Measurements from ENCODE around the gene NKX2-1. TPM values are rescaled to one million over a fixed set of nuclear protein-coding genes. Genes with fewer than 3 reads are reported as not detected.

Gene NKX2-1
- total RNA-seq, 1 donor from 2014 or later, result not detected

- DNase-seq (ENCODE audit: low spot score in 2 of 2, unreplicated experiment in 2 of 2), result no peak
- H3K27ac Mint-ChIP-seq, result no peak overlapping the region
- H3K27me3 Mint-ChIP-seq (ENCODE audit: low read depth), result peaks cover 97% of the 10 kb centered on the region
- H3K4me3 Mint-ChIP-seq, result peak overlapping the region; percentile 41
- H3K4me1 Mint-ChIP-seq, result peaks cover 8% of the 10 kb centered on the region
- no peaks in the 10 kb centered on the region for H3K9me3 Mint-ChIP-seq
- no peaks in the 10 kb centered on the region for H3K36me3 Mint-ChIP-seq
- no peak for TF ChIP-seq CTCF (IDR thresholded peaks at IDR 0.05; ENCODE audit: unreplicated experiment)
Measured at GRCh38 chr14:36518586-36519430, 1.2 kb downstream of the NKX2-1 start.

DNA sequence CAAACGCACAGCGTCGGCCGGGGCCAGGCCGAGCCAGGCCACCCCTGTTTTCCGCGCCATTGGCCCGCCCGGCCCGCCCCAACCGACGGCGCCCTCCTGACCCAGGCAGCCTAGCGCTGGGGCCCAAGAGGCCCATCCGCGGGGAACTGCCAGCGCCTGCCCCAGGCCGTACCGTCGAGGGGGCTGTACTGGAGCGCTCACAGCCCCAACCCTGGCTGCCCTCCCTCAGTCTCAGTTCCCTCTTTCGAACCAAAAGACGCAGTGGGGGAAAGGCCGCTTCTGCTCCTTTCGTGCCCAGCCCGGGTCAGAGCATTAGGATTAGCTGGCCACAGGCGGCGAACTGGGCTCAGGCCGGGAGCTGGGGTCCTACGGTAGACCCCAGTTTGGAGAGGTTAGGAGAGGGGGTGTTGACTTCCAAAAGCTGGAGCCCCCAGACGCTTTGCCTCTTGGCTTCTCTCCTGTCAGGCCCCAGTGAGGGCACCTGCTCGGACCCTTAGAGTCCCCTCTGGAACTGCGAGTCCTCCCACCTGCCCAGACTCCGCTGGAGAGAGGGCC lies 1.9 kb downstream of the NKX2-1 start:
- TF ChIP-seq CTCF (IDR thresholded peaks at IDR 0.05; ENCODE audit: unreplicated experiment), result no peak
- peaks cover 8% of the 10 kb centered on the region for H3K4me1 Mint-ChIP-seq
- H3K27ac Mint-ChIP-seq, result no peak overlapping the region

GRCh38 chr14:36517242-36518030 lies 2.6 kb downstream of the NKX2-1 start:
- Mint-ChIP-seq H3K4me3 (no peak overlapping the region), H3K36me3 (no peaks in the 10 kb centered on the region), H3K4me1 (peaks cover 5% of the 10 kb centered on the region), H3K27me3 (ENCODE audit: low read depth) (peaks cover 97% of the 10 kb centered on the region), H3K9me3 (no peaks in the 10 kb centered on the region), H3K27ac (no peak overlapping the region)
- no peak for DNase-seq (ENCODE audit: low spot score in 2 of 2, unreplicated experiment in 2 of 2)
- no peak for TF ChIP-seq CTCF (IDR thresholded peaks at IDR 0.05; ENCODE audit: unreplicated experiment)

More for the DNA sequence above, 1.9 kb downstream of the NKX2-1 start:
- Mint-ChIP-seq H3K4me3 (no peak overlapping the region), H3K36me3 (no peaks in the 10 kb centered on the region), H3K27me3 (ENCODE audit: low read depth) (peaks cover 97% of the 10 kb centered on the region), H3K9me3 (no peaks in the 10 kb centered on the region)
- DNase-seq (ENCODE audit: low spot score in 2 of 2, unreplicated experiment in 2 of 2), result no peak

DNA sequence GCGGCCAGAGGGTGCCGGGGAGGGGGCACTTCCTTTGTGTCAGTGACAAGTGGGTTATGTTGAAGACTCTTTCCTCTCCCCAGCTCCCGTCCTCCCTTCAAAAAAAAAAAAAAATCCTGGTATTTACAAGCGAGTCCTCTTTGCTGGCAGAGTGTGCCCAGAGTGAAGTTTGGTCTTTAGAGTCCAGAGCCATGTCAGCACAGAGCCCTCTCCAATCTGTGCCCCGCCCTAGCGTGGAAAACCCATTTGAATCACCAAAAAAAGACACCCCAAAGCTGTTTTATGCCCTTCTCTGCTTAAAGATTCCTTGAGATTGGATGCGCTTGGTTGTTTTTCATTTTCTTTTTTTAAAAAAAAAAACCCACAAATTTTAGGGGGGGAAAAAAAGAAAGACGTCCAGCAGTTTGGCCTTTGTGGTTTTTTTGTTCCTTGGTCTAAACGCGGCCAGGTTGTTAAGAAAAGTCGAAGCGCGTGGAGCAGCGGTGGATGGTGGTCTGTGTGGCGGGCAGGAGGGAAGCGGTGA lies 3.3 kb downstream of the NKX2-1 start:
- Mint-ChIP-seq H3K27me3 (ENCODE audit: low read depth) (peaks cover 97% of the 10 kb centered on the region), H3K4me1 (peaks cover 5% of the 10 kb centered on the region), H3K36me3 (no peaks in the 10 kb centered on the region), H3K9me3 (no peaks in the 10 kb centered on the region), H3K4me3 (no peak overlapping the region), H3K27ac (no peak overlapping the region)
- no peak for TF ChIP-seq CTCF (IDR thresholded peaks at IDR 0.05; ENCODE audit: unreplicated experiment)
- DNase-seq (ENCODE audit: low spot score in 2 of 2, unreplicated experiment in 2 of 2), result no peak

DNA sequence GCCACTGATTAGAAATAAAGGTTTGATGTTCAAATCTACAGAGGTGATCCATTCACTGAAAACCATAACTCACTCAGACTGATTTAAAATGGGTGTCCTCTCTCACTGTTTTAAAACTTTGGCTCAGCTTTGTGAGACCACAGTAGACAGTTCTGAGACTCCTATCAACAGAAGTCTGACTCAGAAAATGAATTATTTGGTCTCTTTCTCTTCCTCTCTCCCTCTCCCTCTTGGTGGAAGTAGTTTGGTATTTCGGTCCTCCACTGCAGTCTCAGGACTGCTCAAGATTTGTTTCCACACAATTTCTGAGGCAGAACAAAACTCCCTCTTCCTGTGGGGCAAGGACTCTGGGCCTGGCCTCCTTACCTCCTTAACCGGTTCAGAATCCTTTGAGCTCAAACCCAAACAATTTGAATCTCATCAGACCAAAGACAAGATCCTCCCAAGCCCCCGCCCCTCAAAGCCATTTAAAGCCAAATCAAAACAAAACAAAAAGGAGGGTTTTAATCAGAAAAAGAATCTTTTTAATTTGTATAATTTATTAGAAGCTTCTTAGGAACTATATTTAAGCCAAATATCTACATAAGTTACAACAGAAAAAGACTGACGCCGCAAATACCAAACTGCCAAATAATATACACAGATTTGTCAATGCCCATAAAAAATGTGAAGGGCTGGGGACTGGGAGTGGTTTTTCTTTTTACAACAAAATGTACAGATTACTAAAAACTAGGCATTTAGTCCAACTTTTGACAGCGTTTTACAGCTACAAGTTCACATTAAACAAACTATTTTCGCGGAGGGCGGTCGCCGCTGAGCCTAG lies 3.9 kb downstream of the NKX2-1 start:
- H3K9me3 Mint-ChIP-seq, result no peaks in the 10 kb centered on the region
- no peak for TF ChIP-seq CTCF (IDR thresholded peaks at IDR 0.05; ENCODE audit: unreplicated experiment)
- H3K4me3 Mint-ChIP-seq, result no peak overlapping the region
- H3K4me1 Mint-ChIP-seq, result peaks cover 5% of the 10 kb centered on the region
- no peak overlapping the region for H3K27ac Mint-ChIP-seq
- H3K36me3 Mint-ChIP-seq, result no peaks in the 10 kb centered on the region
- DNase-seq (ENCODE audit: low spot score in 2 of 2, unreplicated experiment in 2 of 2), result no peak
- peaks cover 94% of the 10 kb centered on the region for H3K27me3 Mint-ChIP-seq (ENCODE audit: low read depth)

Data from mesothelial cell of epicardium (in vitro differentiated cells).